Measurements from ENCODE around the gene DHRS2.
"Not testable (repeated sequence)": the region's sequence is repeated elsewhere in the genome, so short reads cannot be mapped to it uniquely, and the experiment has no call there.

Gene DHRS2

GRCh38 chr14:23604675-23605170 is 31.4 kb upstream of the DHRS2 start:
- ChIA-PET CTCF (no interaction called here), POLR2A (no interaction called here)
- no peak for DNase-seq (ENCODE audit: extremely low spot score)
- TF ChIP-seq, protein P1, sequence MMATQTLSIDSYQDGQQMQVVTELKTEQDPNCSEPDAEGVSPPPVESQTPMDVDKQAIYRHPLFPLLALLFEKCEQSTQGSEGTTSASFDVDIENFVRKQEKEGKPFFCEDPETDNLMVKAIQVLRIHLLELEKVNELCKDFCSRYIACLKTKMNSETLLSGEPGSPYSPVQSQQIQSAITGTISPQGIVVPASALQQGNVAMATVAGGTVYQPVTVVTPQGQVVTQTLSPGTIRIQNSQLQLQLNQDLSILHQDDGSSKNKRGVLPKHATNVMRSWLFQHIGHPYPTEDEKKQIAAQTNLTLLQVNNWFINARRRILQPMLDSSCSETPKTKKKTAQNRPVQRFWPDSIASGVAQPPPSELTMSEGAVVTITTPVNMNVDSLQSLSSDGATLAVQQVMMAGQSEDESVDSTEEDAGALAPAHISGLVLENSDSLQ (IDR thresholded peaks at IDR 0.05): no peak
- TF ChIP-seq FOXM1 (IDR thresholded peaks at IDR 0.05; ENCODE audit: borderline replicate concordance) (no peak), HDGF (IDR thresholded peaks at IDR 0.05; ENCODE audit: borderline replicate concordance) (no peak), BHLHE40 (IDR thresholded peaks at IDR 0.05; ENCODE audit: borderline replicate concordance) (no peak), ARNT (IDR thresholded peaks at IDR 0.05) (no peak), CTBP1 (IDR thresholded peaks at IDR 0.05; ENCODE audit: borderline replicate concordance) (no peak), SP1 (IDR thresholded peaks at IDR 0.05) (no peak)

GRCh38 chr14:23605931-23606585 is 30.1 kb upstream of the DHRS2 start:
- ChIA-PET POLR2A (no interaction called here), CTCF (no interaction called here)
- no peak for DNase-seq (ENCODE audit: extremely low spot score)
- TF ChIP-seq, protein P1 (IDR thresholded peaks at IDR 0.05): no peak
- TF ChIP-seq FOXM1 (IDR thresholded peaks at IDR 0.05; ENCODE audit: borderline replicate concordance): no peak

GRCh38 chr14:23608454-23608853 is 27.7 kb upstream of the DHRS2 start:
- no peak for TF ChIP-seq FOXM1 (IDR thresholded peaks at IDR 0.05; ENCODE audit: borderline replicate concordance)
- no peak for TF ChIP-seq L3MBTL2 (conservative IDR thresholded peaks at IDR 0.05)
- TF ChIP-seq NFRKB (IDR thresholded peaks at IDR 0.05): no peak
- TF ChIP-seq CTBP1 (IDR thresholded peaks at IDR 0.05; ENCODE audit: borderline replicate concordance): no peak
- TF ChIP-seq ARNT (IDR thresholded peaks at IDR 0.05): no peak
- CTCF ChIA-PET: interaction anchor here (1.2 kb wide), 1 partner anchor 20 kb away, joined by 3 read pairs; no protein-coding TSS in a partner anchor
- POLR2A ChIA-PET: no interaction called here
- no peak for DNase-seq (ENCODE audit: extremely low spot score)

DNA sequence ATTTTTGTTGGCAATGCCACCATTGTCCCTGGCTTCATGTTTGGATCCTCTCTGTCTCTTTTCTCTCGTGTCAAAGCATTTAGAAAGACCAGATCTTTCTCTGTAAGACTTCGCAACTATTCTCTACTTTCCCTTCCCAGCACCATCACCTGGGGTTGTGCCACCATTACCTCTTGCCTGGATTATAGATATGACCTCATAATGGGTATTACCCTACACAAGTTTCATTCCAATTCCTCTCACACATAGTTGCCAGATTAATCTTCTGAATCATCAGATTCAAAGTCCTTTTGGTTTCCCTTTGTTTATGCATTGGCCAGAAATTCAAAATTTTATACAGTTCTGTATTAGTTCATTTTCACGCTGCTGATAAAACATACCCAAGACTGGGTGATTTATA is 27.2 kb upstream of the DHRS2 start:
- no peak for TF ChIP-seq CTBP1 (IDR thresholded peaks at IDR 0.05; ENCODE audit: borderline replicate concordance)
- TF ChIP-seq LEF1 (IDR thresholded peaks at IDR 0.05; ENCODE audit: borderline replicate concordance): no peak
- no peak for TF ChIP-seq ZNF384 (IDR thresholded peaks at IDR 0.05)
- no peak for TF ChIP-seq SP1 (IDR thresholded peaks at IDR 0.05)
- TF ChIP-seq BHLHE40 (IDR thresholded peaks at IDR 0.05; ENCODE audit: borderline replicate concordance): no peak
- TF ChIP-seq ELF4 (IDR thresholded peaks at IDR 0.05): no peak
- TF ChIP-seq FOXM1 (IDR thresholded peaks at IDR 0.05; ENCODE audit: borderline replicate concordance): no peak
- no peak for TF ChIP-seq FOXA1 (IDR thresholded peaks at IDR 0.05)
- no peak for TF ChIP-seq ARNT (IDR thresholded peaks at IDR 0.05)
- no peak for TF ChIP-seq TARDBP (IDR thresholded peaks at IDR 0.05)
- POLR2A ChIA-PET: no interaction called here
- DNase-seq (ENCODE audit: extremely low spot score): no peak
- CTCF ChIA-PET: interaction anchor here (1.2 kb wide), 1 partner anchor 20 kb away, joined by 3 read pairs; no protein-coding TSS in a partner anchor

GRCh38 chr14:23609411-23610089 is 26.6 kb upstream of the DHRS2 start:
- DNase-seq (ENCODE audit: extremely low spot score); POLR2A ChIA-PET; CTCF ChIA-PET: not testable (repeated sequence)

- ChIA-PET POLR2A (no interaction called here), CTCF (no interaction called here)
- no peak for TF ChIP-seq SUZ12 (IDR thresholded peaks at IDR 0.05)
- TF ChIP-seq FOXA1 (IDR thresholded peaks at IDR 0.05): no peak
- TF ChIP-seq NFRKB (IDR thresholded peaks at IDR 0.05): no peak
- DNase-seq (ENCODE audit: extremely low spot score): no peak
Measured at GRCh38 chr14:23610090-23610814, 25.9 kb upstream of the DHRS2 start.

DNA sequence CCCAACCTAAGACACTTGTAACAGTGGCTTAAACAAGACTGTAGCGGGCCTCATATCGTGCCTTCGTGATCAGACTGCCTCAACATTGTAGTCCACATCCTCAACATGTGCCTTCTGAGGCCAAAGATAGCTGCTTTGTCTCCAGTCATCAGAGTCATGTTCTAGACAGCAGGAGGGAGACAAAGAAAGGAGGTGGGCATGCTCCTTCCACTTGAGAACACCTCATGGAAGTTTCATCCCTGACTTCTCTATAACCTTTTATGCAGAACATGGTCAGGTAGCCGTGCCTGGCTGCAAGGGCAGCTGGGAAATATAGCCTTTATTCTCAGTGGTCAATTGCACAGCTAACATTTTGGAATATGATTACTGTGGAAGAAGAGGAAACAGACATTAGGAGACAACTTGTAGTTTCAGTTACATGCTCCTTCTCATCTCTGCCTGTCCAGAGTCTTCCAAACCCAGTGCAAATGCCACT is 25.3 kb upstream of the DHRS2 start:
- no peak for DNase-seq (ENCODE audit: extremely low spot score)
- TF ChIP-seq FOXK2 (IDR thresholded peaks at IDR 0.05) (no peak), ELF4 (IDR thresholded peaks at IDR 0.05) (no peak), HDGF (IDR thresholded peaks at IDR 0.05; ENCODE audit: borderline replicate concordance) (no peak), FOXM1 (IDR thresholded peaks at IDR 0.05; ENCODE audit: borderline replicate concordance) (no peak), CTBP1 (IDR thresholded peaks at IDR 0.05; ENCODE audit: borderline replicate concordance) (no peak), SUZ12 (IDR thresholded peaks at IDR 0.05) (no peak), LEF1 (IDR thresholded peaks at IDR 0.05; ENCODE audit: borderline replicate concordance) (no peak), BHLHE40 (IDR thresholded peaks at IDR 0.05; ENCODE audit: borderline replicate concordance) (no peak), SP1 (IDR thresholded peaks at IDR 0.05) (no peak), L3MBTL2 (conservative IDR thresholded peaks at IDR 0.05) (no peak), ARNT (IDR thresholded peaks at IDR 0.05) (no peak), FOXA1 (IDR thresholded peaks at IDR 0.05) (no peak), NFRKB (IDR thresholded peaks at IDR 0.05) (no peak), ZNF384 (IDR thresholded peaks at IDR 0.05) (no peak), TARDBP (IDR thresholded peaks at IDR 0.05) (no peak)
- TF ChIP-seq, protein P1 (IDR thresholded peaks at IDR 0.05): no peak
- ChIA-PET POLR2A (no interaction called here), CTCF (no interaction called here)
